Measurements from ENCODE around the gene KIAA1217. TPM values are rescaled to one million over a fixed set of nuclear protein-coding genes. Genes with fewer than 3 reads are reported as not detected.

KIAA1217 gene
- polyA plus RNA-seq, 3 donors: not detected

DNA sequence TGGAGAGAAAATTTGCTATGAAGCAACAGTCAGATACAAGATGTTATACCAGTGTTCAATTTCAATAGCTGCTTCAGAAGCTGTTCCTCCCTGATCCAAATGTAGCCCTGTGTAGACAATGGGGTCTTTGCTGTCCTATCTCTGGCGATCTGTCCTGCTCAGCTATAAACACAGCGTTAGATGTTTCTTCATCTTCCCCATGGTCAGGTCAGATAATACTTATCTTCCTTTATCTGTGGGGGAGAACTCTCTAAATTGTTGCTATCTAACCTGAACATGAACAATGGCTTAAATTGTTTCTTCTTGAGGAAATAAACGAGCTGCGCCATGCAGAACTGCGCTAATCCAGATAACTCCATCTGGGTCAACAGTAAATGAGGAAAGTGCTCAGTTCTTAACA is 15.6 kb upstream of the KIAA1217 start:
- Histone ChIP-seq H3K4me1 (ENCODE audit: control insufficient read depth in 1 of 2, insufficient read depth in 2 of 2, low read length in 2 of 2) (no peaks in the 10 kb centered on the region), H3K4me3 (replicated peaks in 1 of 3; ENCODE audit: low read depth in 2 of 3, low read length in 3 of 3) (no peak overlapping the region), H4K20me1 (ENCODE audit: insufficient read depth, low read length) (no peaks in the 10 kb centered on the region), H3K79me2 (ENCODE audit: insufficient read depth, low read length) (no peaks in the 10 kb centered on the region), H3K27ac (ENCODE audit: low read depth in 1 of 2, low read length in 2 of 2) (no peak overlapping the region), H3K9me3 (replicated peaks in 1 of 2; ENCODE audit: control insufficient read depth in 1 of 2, insufficient read depth in 1 of 2, low read length in 2 of 2) (no peaks in the 10 kb centered on the region), H3K9ac (ENCODE audit: insufficient read depth, low read length, poor library complexity, severe bottlenecking) (no peak overlapping the region), H3K36me3 (replicated peaks in 1 of 2; ENCODE audit: control insufficient read depth in 1 of 2, insufficient read depth in 2 of 2, low read length in 2 of 2) (no peaks in the 10 kb centered on the region), H3K27me3 (ENCODE audit: control insufficient read depth in 2 of 2, insufficient read depth in 2 of 2, low read length in 2 of 2) (no peaks in the 10 kb centered on the region), H2AFZ (ENCODE audit: insufficient read depth, low read depth, low read length, poor library complexity, severe bottlenecking) (no peak overlapping the region), H3K4me2 (replicated peaks; ENCODE audit: extremely low read depth, low read length, poor library complexity, severe bottlenecking) (no peak overlapping the region)
- Mint-ChIP-seq H3K4me1 (no peaks in the 10 kb centered on the region), H3K27me3 (ENCODE audit: low read depth in 3 of 3) (peaks cover 0 to 12% (median 2%) of the 10 kb centered on the region in 3 donors), H3K36me3 (no peaks in the 10 kb centered on the region), H3K27ac (no peak overlapping the region), H3K9me3 (peaks cover 0 to 1% (median 0%) of the 10 kb centered on the region in 7 donors), H3K4me3 (no peak overlapping the region)
- DNase-seq: no peak
- TF ChIP-seq, protein P1, sequence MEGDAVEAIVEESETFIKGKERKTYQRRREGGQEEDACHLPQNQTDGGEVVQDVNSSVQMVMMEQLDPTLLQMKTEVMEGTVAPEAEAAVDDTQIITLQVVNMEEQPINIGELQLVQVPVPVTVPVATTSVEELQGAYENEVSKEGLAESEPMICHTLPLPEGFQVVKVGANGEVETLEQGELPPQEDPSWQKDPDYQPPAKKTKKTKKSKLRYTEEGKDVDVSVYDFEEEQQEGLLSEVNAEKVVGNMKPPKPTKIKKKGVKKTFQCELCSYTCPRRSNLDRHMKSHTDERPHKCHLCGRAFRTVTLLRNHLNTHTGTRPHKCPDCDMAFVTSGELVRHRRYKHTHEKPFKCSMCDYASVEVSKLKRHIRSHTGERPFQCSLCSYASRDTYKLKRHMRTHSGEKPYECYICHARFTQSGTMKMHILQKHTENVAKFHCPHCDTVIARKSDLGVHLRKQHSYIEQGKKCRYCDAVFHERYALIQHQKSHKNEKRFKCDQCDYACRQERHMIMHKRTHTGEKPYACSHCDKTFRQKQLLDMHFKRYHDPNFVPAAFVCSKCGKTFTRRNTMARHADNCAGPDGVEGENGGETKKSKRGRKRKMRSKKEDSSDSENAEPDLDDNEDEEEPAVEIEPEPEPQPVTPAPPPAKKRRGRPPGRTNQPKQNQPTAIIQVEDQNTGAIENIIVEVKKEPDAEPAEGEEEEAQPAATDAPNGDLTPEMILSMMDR (IDR thresholded peaks at IDR 0.05): no peak
- WGBS (ENCODE audit: insufficient coverage): 100% methylated on average over 1 of the region's 5 CpGs
- intact Hi-C loops (cut with micrococcal nuclease): loop anchor here in 1 of 2 donors (10.0 kb wide), 1 partner anchor 879 kb away; no protein-coding TSS in a partner anchor

DNA sequence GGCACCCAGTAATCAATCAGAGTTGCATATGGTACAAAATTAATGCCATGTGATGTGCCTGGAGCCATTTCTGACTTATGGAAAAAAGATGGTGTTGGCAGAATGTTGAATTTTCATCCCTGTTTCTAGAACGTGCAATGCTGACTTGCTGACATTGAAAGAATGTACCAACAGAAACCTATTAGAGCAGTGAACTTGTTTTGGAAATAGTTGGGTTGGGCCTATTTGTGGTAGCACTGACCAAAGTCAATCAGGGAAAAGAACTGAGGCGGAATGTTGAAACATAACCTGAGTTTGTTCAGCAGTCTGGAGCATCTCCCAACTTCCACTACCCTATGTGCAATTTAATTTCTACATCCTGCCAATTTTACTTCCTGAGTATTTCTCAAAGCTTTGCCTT is 11.7 kb upstream of the KIAA1217 start:
- Mint-ChIP-seq H3K4me1 (no peaks in the 10 kb centered on the region), H3K9me3 (peaks cover 0 to 1% (median 0%) of the 10 kb centered on the region in 7 donors), H3K27me3 (ENCODE audit: low read depth in 3 of 3) (peaks cover 0 to 12% (median 6%) of the 10 kb centered on the region in 3 donors), H3K4me3 (no peak overlapping the region), H3K27ac (no peak overlapping the region), H3K36me3 (no peaks in the 10 kb centered on the region)
- H4K20me1 ChIP-seq (ENCODE audit: insufficient read depth, low read length): no peaks in the 10 kb centered on the region
- H3K36me3 ChIP-seq (replicated peaks in 1 of 2; ENCODE audit: control insufficient read depth in 1 of 2, insufficient read depth in 2 of 2, low read length in 2 of 2): no peaks in the 10 kb centered on the region
- WGBS (ENCODE audit: insufficient coverage): 100% methylated on average over 2 of the region's 2 CpGs
- H3K27ac ChIP-seq (ENCODE audit: low read depth in 1 of 2, low read length in 2 of 2): no peak overlapping the region
- H3K4me1 ChIP-seq (ENCODE audit: control insufficient read depth in 1 of 2, insufficient read depth in 2 of 2, low read length in 2 of 2): no peaks in the 10 kb centered on the region
- no peak for DNase-seq
- intact Hi-C loops (cut with micrococcal nuclease): loop anchor here (5.0 to 10.0 kb wide), 3 partner anchors 882 to 1040 kb away; no protein-coding TSS in a partner anchor
- no peak overlapping the region for H2AFZ ChIP-seq (ENCODE audit: insufficient read depth, low read depth, low read length, poor library complexity, severe bottlenecking)
- no peaks in the 10 kb centered on the region for H3K9me3 ChIP-seq (replicated peaks in 1 of 2; ENCODE audit: control insufficient read depth in 1 of 2, insufficient read depth in 1 of 2, low read length in 2 of 2)
- TF ChIP-seq, protein P1 (IDR thresholded peaks at IDR 0.05): no peak
- H3K79me2 ChIP-seq (ENCODE audit: insufficient read depth, low read length): no peaks in the 10 kb centered on the region
- no peak overlapping the region for H3K4me2 ChIP-seq (replicated peaks; ENCODE audit: extremely low read depth, low read length, poor library complexity, severe bottlenecking)
- H3K4me3 ChIP-seq (replicated peaks in 1 of 3; ENCODE audit: low read depth in 2 of 3, low read length in 3 of 3): no peak overlapping the region
- no peak overlapping the region for H3K9ac ChIP-seq (ENCODE audit: insufficient read depth, low read length, poor library complexity, severe bottlenecking)
- H3K27me3 ChIP-seq (ENCODE audit: control insufficient read depth in 2 of 2, insufficient read depth in 2 of 2, low read length in 2 of 2): no peaks in the 10 kb centered on the region
